GM18507 (cell line): ENCODE data around the gene GYS1.
"Not testable (repeated sequence)": the region's sequence is repeated elsewhere in the genome, so short reads cannot be mapped to it uniquely, and the experiment has no call there.

Experiments used
- DNase-seq: peaks from one replicate; pipeline ENCODE4 v3.0.0; 2011; ENCODE audit warnings: low read depth; ENCODE audit not compliant: insufficient read length; ENCODE audit errors: extremely low spot score
- FAIRE-seq: peaks from 2 replicates; lab custom pipeline; 2011; peaks lifted over from hg19 to GRCh38; lab: Jason Lieb, UNC

Gene GYS1

GRCh38 chr19:48953990-48954594, 39.0 kb downstream of the GYS1 start:
- DNase-seq = no peak
- no peak for FAIRE-seq

DNA sequence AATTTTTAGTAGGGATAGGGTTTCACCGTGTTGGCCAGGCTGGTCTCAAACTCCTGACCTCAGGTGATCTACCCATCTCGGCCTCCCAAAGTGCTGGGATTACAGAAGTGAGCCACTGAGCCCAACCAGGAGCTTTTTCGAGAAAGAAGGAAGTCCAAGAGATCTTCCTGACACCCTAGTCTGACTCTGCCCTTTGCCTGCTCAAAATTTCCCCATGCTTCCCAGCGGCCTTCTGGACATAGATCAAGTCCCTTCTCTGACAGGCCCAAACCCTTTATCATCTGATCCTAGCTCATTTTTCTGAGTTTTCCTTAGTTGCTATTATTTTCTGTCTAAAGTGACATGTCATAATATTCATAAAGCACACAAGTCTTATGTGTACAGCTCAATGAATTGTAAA, 40.0 kb downstream of the GYS1 start:
- FAIRE-seq = no peak
- DNase-seq = no peak

- no peak for FAIRE-seq
These were observed 42.1 kb downstream of the GYS1 start for GRCh38 chr19:48950830-48951519.

GRCh38 chr19:48950159-48950558, 43.0 kb downstream of the GYS1 start:
- FAIRE-seq (no peak), DNase-seq (no peak)

More at GRCh38 chr19:48950830-48951519, 42.1 kb downstream of the GYS1 start:
- DNase-seq = no peak

- FAIRE-seq (no peak), DNase-seq (no peak)
These were observed 45.9 kb downstream of the GYS1 start for GRCh38 chr19:48947258-48947542.

DNA sequence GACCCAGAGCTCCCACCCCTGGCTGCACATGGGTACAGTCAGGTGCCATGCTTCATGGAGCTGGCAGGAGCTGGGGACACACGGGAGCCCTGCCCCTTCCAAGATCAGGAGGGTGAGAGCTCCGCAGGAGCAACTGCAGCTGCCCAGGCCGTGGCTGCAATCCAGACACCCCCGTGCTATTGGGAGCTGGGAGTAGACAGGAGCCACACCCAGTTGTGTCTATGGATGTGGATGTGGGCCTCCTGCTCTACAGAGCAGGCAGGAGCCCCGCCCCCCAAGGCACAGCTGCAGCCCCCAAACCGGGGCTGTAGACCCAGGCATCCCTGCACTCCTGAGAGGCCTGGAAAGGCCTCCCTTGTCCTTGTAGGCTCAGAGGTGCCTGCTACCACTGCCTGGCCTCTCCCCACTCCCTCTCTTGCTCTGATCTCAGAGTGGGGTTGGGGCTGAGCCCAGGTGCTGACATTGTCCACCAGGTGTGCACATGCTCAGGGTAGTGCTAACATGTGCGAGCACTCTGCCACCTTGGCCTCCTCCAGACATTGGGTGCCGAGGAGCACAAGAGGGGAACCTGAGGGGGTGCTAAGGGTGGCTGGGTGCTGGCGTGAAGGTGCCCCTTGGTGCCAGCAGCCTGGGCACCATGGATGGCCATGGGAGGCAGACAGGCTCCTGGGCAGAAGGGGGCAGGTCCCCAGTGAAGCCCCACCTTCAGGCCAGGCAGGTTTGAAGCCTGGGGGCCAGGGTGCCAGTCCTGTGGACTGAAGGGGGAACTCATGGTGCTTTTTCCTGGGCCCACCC, 46.4 kb downstream of the GYS1 start:
- DNase-seq = no peak
- no peak for FAIRE-seq

DNA sequence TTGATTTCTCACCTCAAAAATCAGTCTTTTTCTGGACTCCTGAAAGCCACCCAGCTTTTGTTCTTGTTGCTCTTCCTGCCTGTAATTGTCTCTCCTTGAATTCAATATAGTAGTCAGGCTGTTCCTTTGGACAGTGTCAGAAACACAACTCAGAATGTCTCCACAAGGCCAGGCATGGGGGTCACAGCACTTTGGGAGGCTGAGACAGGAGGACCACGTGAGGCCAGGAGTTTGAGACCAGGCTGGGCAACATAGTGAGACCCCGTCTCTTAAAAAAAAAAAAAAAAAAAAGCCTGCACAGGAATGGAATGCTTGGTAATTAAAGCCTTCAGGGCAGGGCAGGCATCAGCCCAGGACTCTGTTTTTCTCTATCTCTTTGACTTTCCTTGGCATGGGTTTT, 47.3 kb downstream of the GYS1 start:
- FAIRE-seq (no peak), DNase-seq (no peak)

GRCh38 chr19:48945415-48945814, 47.7 kb downstream of the GYS1 start:
- DNase-seq (no peak), FAIRE-seq (no peak)

GRCh38 chr19:48943081-48943480, 50.0 kb downstream of the GYS1 start:
- DNase-seq (no peak), FAIRE-seq (no peak)

DNA sequence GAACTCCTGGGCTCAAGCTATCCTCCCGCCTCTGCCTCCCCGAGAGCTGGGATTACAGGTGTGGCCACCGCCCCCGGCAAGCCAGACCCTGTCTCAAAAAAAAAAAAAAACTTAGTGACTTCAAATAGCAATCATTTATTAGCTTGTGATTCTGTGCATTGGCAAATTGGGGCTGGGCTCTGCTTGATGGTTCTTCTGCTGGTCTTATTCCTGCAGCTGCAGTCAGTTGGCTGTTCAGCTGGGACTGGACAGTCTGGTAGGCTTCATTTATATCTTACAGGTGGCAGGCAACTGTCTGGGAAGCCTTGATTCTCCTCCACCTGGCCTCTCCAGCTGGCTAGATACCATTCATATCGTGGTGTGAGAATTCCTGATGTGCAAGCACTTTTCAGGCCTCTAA, 52.2 kb downstream of the GYS1 start:
- DNase-seq (no peak), FAIRE-seq (no peak)

DNA sequence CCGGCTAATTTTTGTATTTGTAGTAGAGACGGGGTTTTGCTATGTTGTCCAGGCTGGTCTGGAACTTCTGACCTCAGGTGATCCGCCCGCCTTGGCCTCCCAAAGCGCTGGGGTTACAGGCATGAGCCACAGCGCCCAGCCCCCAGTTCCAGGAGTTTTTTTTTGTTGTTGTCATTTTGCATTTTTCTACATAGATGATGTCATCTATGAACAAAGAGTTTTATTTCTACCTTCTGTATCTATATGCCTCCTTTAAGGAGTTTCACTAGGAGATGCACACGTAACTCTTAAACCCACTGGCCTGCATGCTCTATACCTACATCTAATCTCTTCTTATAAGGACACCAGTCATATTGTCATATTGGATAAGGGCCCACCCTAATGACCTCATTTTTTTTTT, 54.9 kb downstream of the GYS1 start:
- no peak for FAIRE-seq
- no peak for DNase-seq

- FAIRE-seq (no peak), DNase-seq (no peak)
These were observed 57.2 kb downstream of the GYS1 start for GRCh38 chr19:48935864-48936263.

GRCh38 chr19:48934837-48935236, 58.3 kb downstream of the GYS1 start:
- FAIRE-seq (no peak), DNase-seq (no peak)

DNA sequence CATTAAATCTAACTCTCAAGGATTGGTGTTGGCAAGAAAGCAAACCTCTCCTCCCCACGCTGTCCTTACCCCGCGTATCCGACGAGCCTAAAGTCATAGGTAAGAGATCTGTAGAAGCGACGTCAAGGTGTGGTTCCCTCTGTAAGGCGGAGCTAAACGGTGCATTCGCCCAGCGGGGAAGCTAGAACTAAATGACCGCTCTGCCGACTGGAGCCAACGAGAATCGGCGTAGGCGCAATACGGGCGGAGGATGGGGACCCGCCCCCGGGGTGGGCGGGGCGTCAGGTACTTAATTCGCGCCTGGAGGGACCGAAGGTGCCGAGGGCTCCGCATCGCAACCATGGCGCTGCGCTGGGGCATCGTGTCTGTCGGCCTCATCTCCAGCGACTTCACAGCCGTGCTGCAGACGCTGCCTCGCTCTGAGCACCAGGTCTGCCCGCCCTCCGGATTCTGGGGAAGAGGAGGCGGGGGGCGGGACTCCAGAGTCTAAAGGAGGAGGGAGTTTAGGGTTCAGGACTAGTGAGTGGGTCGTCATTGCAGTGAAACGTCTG, 59.7 kb downstream of the GYS1 start, which contains the start of gene DHDH:
Gene DHDH, plus strand, starts transcription at position 318 of the 551 bp plus-strand sequence. Its CDS starts 23 bp downstream, at position 341.
- peak; percentile 74 for FAIRE-seq

GRCh38 chr19:48928164-48929025, 64.7 kb downstream of the GYS1 start:
- FAIRE-seq (no peak), DNase-seq (no peak)

More for the DNA sequence above, 59.7 kb downstream of the GYS1 start, which contains the start of gene DHDH:
- DNase-seq = peak; percentile 58

GRCh38 chr19:48927692-48928091, 65.4 kb downstream of the GYS1 start:
- not testable (repeated sequence) for FAIRE-seq, DNase-seq

GRCh38 chr19:48926909-48927308, 66.2 kb downstream of the GYS1 start:
- FAIRE-seq (no peak), DNase-seq (no peak)

DNA sequence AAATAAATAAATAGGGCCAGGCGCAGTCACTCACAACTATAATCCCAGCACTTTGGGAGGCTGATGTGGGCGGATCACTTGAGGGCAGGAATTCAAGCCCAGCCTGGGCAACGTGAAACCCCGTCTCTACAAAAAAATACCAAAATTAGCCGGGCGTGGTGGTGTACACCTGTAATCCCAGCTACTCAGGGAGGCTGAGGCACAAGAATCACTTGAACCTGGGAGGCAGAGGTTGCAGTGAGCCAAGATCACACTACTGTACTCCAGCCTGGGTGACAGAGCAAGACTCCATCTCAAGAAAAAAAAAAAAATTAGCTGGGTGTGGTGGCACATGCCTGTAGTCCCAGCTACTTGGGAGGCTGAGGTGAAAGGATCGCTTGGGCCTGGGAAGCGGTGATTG, 67.2 kb downstream of the GYS1 start:
- not testable (repeated sequence) for DNase-seq, FAIRE-seq

GRCh38 chr19:48925240-48925843, 67.8 kb downstream of the GYS1 start:
- no peak for DNase-seq
- no peak for FAIRE-seq
